HepG2 (cell line): ENCODE results near the gene C20orf204. TPM values are rescaled to one million over a fixed set of nuclear protein-coding genes. Genes with fewer than 3 reads are reported as not detected.

ENCODE experiments used
- BORCS8-MEF2B ChIP-seq: sonication (generic); formaldehyde crosslinking; IDR thresholded peaks from 2 replicates; pipeline ENCODE4 v1.8.0; 2022; ENCODE audit warnings: mild to moderate bottlenecking, missing genetic modification reagents
- HHEX ChIP-seq: IDR thresholded peaks from 2 replicates; pipeline ENCODE4 v1.6.1; 2016; ENCODE audit warnings: control low read depth
- KMT2B ChIP-seq: IDR thresholded peaks from 2 replicates; pipeline ENCODE4 v1.6.1; 2016; ENCODE audit warnings: missing genetic modification reagents, missing compliant biosample characterization
- MZF1 ChIP-seq: sonication (generic); formaldehyde crosslinking; IDR thresholded peaks from 2 replicates; pipeline ENCODE4 v1.8.1; 2023; ENCODE audit warnings: mild to moderate bottlenecking, missing genetic modification reagents, borderline replicate concordance
- NCOA5 ChIP-seq: sonication (generic); formaldehyde crosslinking; IDR thresholded peaks from 2 replicates; pipeline ENCODE4 v1.4.0; 2020; ENCODE audit warnings: missing genetic modification reagents
- RFX1 ChIP-seq: fragments of 450-650 bp; IDR thresholded peaks from 2 replicates; pipeline ENCODE4 v1.6.1; 2017
- SRF ChIP-seq: IDR thresholded peaks from 2 replicates; pipeline ENCODE4 v1.6.1; 2011; ENCODE audit warnings: mild to moderate bottlenecking, low read depth, low read length, moderate library complexity
- SRSF4 ChIP-seq: fragments of 200-400 bp; formaldehyde crosslinking; IDR thresholded peaks from one replicate; pipeline ENCODE4 v1.6.1; 2018; ENCODE audit warnings: mild to moderate bottlenecking, low read depth, low read length, moderate library complexity; ENCODE audit not compliant: poor library complexity, severe bottlenecking
- STAT5B ChIP-seq: sonication (generic); formaldehyde crosslinking; IDR thresholded peaks from 2 replicates; pipeline ENCODE4 v1.4.0; 2020; ENCODE audit warnings: missing genetic modification reagents
- ZNF326 ChIP-seq: sonication (generic); formaldehyde crosslinking; IDR thresholded peaks from 2 replicates; pipeline ENCODE4 v1.4.0; 2020; ENCODE audit warnings: missing genetic modification reagents, borderline replicate concordance
- ZNF75D ChIP-seq: sonication (generic); formaldehyde crosslinking; IDR thresholded peaks from 2 replicates; pipeline ENCODE4 v1.8.1; 2023; ENCODE audit warnings: missing genetic modification reagents, mild to moderate bottlenecking, borderline replicate concordance
- ZNF773 ChIP-seq: sonication (generic); formaldehyde crosslinking; IDR thresholded peaks from 2 replicates; pipeline ENCODE4 v1.4.0; 2020; ENCODE audit warnings: missing genetic modification reagents, borderline replicate concordance
- ZNF777 ChIP-seq: sonication (generic); formaldehyde crosslinking; IDR thresholded peaks from 2 replicates; pipeline ENCODE4 v1.4.0; 2020; ENCODE audit warnings: missing genetic modification reagents
- ZNF781 ChIP-seq: sonication (generic); formaldehyde crosslinking; IDR thresholded peaks from 2 replicates; pipeline ENCODE4 v1.5.1; 2020; ENCODE audit warnings: borderline replicate concordance, mild to moderate bottlenecking, missing genetic modification reagents; ENCODE audit errors: not compliant biosample characterization
- ZNF816 ChIP-seq: sonication (generic); formaldehyde crosslinking; IDR thresholded peaks from 2 replicates; pipeline ENCODE4 v1.8.0; 2022; ENCODE audit warnings: missing genetic modification reagents, mild to moderate bottlenecking, borderline replicate concordance
- ZNF839 ChIP-seq: sonication (generic); formaldehyde crosslinking; IDR thresholded peaks from 2 replicates; pipeline ENCODE4 v1.4.0; 2020; ENCODE audit warnings: missing genetic modification reagents, mild to moderate bottlenecking, borderline replicate concordance
- polyA plus RNA-seq, 8 experiments: library from polyadenylated mRNA; depleted of rRNA in 3 of 8; stranded (reverse) in 7 of 8; unstranded in 1 of 8; fragments of >200 nt; fragmentation: Illumina TruSeq in 4 of 8; extraction: Trizol in 4 of 8; gene quantifications; 2 replicates each; pipeline versions ENCODE4 v1.2.1 to v1.2.3, GENCODE V29; 2011 to 2016; ENCODE audit warnings: low read depth in 4 of 8, missing spikeins in 1 of 8, mixed read lengths in 1 of 8; ENCODE audit not compliant: insufficient read depth in 1 of 8
- total RNA-seq, 5 experiments: library from RNA; depleted of rRNA; stranded (reverse); fragments of >200 nt; fragmentation: Illumina TruSeq; extraction: Trizol; gene quantifications; 2 replicates each; pipeline ENCODE4 v1.2.3, GENCODE V29; 2016; ENCODE audit warnings: low read depth in 1 of 5
- TF ChIP-seq, protein P1 (sequence below): sonication (generic); formaldehyde crosslinking; conservative IDR thresholded peaks from 2 replicates; pipeline ENCODE4 v1.8.1; 2023; ENCODE audit warnings: missing genetic modification reagents
- TF ChIP-seq, protein P2 (sequence below): sonication (generic); formaldehyde crosslinking; IDR thresholded peaks from 2 replicates; pipeline ENCODE4 v1.4.0; 2020; ENCODE audit warnings: missing genetic modification reagents
- TF ChIP-seq, protein P3 (sequence below): sonication (generic); formaldehyde crosslinking; IDR thresholded peaks from 2 replicates; pipeline ENCODE4 v1.5.0; 2020; ENCODE audit warnings: mild to moderate bottlenecking, missing genetic modification reagents, borderline replicate concordance
- TF ChIP-seq, protein P4 (sequence below): sonication (generic); formaldehyde crosslinking; IDR thresholded peaks from 2 replicates; pipeline ENCODE4 v1.9.0; 2021; ENCODE audit warnings: missing genetic modification reagents, mild to moderate bottlenecking, borderline replicate concordance

Gene C20orf204
- total and polyA plus RNA-seq, 2 of the 13 experiments (the other 11 are each of a cell fraction or from before 2014, with no cell fraction given): 22.1 to 80.0 TPM

DNA sequence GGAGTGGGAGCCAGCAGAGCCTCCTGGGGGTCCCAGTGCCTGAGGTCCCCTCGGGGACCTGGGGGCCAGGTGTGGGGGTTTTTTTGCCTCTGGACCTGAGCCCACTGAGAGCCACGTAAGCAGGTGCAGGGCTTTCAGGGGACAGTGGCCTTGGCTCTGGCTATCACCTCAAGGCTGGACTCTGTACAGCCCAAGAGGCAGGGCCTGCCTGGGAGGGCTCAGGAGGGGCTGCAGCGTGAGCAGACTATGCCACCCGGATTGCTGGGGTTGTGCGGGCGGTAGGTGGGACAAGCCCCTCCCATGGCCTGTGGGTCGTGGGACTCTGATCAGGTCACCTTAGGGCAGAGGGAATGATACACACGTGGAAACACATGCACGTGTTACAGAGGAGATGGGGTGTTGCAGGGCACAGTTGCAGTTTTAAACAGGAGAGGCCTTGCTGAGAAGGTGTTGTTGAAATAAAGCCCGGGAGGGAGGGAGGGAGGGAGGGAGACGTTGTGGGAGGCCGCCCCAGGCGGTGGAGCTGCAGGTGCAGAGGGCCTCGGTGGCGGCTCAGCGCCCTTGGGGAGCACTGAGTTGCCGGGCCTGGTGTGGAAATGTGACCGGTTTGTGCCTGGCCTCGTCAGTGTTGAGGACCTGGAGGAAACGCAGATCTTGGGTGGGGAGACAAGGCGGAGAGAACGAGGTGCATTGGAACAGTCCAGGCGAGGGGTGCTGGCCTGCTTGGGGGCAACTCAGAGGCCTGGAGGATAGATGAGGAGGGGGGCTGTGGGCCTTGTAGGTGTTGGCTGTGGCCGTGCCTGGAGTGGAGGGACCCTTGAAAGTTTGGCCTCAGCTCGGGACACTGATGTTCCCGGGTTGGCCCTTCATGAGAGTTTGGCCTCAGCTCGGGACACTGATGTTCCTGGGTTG, 29.3 kb downstream of the C20orf204 start (continued):
- TF ChIP-seq HHEX (CRISPR knock-in tag): no peak; the same call in 1 of the 2 replicates
- no peak for TF ChIP-seq NCOA5 (CRISPR knock-in tag)
- TF ChIP-seq ZNF816 (CRISPR knock-in tag): no peak
- TF ChIP-seq, protein P1, sequence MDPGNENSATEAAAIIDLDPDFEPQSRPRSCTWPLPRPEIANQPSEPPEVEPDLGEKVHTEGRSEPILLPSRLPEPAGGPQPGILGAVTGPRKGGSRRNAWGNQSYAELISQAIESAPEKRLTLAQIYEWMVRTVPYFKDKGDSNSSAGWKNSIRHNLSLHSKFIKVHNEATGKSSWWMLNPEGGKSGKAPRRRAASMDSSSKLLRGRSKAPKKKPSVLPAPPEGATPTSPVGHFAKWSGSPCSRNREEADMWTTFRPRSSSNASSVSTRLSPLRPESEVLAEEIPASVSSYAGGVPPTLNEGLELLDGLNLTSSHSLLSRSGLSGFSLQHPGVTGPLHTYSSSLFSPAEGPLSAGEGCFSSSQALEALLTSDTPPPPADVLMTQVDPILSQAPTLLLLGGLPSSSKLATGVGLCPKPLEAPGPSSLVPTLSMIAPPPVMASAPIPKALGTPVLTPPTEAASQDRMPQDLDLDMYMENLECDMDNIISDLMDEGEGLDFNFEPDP: no peak
- TF ChIP-seq KMT2B: 0 out of 2 replicates have a peak, but pooled peaks have one; percentile 40
- peak; percentile 88 for TF ChIP-seq BORCS8-MEF2B
- peak; percentile 45; the same call in 1 of the 2 replicates for TF ChIP-seq ZNF839
- TF ChIP-seq ZNF773: no peak
- peak; percentile 84; the same call in 1 of the 2 replicates for TF ChIP-seq MZF1 (CRISPR knock-in tag)
- TF ChIP-seq SRF: no peak
- TF ChIP-seq ZNF75D (CRISPR knock-in tag): no peak
- peak; percentile 96 for TF ChIP-seq ZNF326 (CRISPR knock-in tag)
- TF ChIP-seq, protein P2, sequence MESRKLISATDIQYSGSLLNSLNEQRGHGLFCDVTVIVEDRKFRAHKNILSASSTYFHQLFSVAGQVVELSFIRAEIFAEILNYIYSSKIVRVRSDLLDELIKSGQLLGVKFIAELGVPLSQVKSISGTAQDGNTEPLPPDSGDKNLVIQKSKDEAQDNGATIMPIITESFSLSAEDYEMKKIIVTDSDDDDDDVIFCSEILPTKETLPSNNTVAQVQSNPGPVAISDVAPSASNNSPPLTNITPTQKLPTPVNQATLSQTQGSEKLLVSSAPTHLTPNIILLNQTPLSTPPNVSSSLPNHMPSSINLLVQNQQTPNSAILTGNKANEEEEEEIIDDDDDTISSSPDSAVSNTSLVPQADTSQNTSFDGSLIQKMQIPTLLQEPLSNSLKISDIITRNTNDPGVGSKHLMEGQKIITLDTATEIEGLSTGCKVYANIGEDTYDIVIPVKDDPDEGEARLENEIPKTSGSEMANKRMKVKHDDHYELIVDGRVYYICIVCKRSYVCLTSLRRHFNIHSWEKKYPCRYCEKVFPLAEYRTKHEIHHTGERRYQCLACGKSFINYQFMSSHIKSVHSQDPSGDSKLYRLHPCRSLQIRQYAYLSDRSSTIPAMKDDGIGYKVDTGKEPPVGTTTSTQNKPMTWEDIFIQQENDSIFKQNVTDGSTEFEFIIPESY (CRISPR knock-in tag): no peak
- TF ChIP-seq, protein P3, sequence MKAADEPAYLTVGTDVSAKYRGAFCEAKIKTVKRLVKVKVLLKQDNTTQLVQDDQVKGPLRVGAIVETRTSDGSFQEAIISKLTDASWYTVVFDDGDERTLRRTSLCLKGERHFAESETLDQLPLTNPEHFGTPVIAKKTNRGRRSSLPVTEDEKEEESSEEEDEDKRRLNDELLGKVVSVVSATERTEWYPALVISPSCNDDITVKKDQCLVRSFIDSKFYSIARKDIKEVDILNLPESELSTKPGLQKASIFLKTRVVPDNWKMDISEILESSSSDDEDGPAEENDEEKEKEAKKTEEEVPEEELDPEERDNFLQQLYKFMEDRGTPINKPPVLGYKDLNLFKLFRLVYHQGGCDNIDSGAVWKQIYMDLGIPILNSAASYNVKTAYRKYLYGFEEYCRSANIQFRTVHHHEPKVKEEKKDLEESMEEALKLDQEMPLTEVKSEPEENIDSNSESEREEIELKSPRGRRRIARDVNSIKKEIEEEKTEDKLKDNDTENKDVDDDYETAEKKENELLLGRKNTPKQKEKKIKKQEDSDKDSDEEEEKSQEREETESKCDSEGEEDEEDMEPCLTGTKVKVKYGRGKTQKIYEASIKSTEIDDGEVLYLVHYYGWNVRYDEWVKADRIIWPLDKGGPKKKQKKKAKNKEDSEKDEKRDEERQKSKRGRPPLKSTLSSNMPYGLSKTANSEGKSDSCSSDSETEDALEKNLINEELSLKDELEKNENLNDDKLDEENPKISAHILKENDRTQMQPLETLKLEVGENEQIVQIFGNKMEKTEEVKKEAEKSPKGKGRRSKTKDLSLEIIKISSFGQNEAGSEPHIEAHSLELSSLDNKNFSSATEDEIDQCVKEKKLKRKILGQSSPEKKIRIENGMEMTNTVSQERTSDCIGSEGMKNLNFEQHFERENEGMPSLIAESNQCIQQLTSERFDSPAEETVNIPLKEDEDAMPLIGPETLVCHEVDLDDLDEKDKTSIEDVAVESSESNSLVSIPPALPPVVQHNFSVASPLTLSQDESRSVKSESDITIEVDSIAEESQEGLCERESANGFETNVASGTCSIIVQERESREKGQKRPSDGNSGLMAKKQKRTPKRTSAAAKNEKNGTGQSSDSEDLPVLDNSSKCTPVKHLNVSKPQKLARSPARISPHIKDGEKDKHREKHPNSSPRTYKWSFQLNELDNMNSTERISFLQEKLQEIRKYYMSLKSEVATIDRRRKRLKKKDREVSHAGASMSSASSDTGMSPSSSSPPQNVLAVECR (CRISPR knock-in tag): peak; percentile 66; the same call in 1 of the 2 replicates
- TF ChIP-seq ZNF777 (CRISPR knock-in tag): peak; percentile 12; the same call in 1 of the 2 replicates
- no peak for TF ChIP-seq RFX1
- TF ChIP-seq SRSF4: no peak
- TF ChIP-seq, protein P4, sequence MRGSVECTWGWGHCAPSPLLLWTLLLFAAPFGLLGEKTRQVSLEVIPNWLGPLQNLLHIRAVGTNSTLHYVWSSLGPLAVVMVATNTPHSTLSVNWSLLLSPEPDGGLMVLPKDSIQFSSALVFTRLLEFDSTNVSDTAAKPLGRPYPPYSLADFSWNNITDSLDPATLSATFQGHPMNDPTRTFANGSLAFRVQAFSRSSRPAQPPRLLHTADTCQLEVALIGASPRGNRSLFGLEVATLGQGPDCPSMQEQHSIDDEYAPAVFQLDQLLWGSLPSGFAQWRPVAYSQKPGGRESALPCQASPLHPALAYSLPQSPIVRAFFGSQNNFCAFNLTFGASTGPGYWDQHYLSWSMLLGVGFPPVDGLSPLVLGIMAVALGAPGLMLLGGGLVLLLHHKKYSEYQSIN (CRISPR knock-in tag): no peak
- TF ChIP-seq ZNF781: peak; percentile 63
- 0 out of 2 replicates have a peak, but pooled peaks have one; percentile 87 for TF ChIP-seq STAT5B (CRISPR knock-in tag)
